Glutamatergic neuron (in vitro differentiated cells): ENCODE measurements around the gene FAM20C. TPM values are rescaled to one million over a fixed set of nuclear protein-coding genes. Genes with fewer than 3 reads are reported as not detected.
"Not testable (repeated sequence)": the region's sequence is repeated elsewhere in the genome, so short reads cannot be mapped to it uniquely, and the experiment has no call there.

Experiments
- DNase-seq: peaks from one replicate; pipeline ENCODE4 v3.0.0; 2022
- H3K27ac Mint-ChIP-seq: one replicate; pipeline ENCODE4 v1.8.0; 2020; ENCODE audit warnings: mild to moderate bottlenecking, mixed read lengths, inconsistent platforms; ENCODE audit not compliant: unreplicated experiment
- H3K27me3 Mint-ChIP-seq: one replicate; pipeline ENCODE4 v1.8.0; 2020; ENCODE audit warnings: mild to moderate bottlenecking, moderate library complexity, mixed read lengths, inconsistent platforms; ENCODE audit not compliant: unreplicated experiment
- H3K36me3 Mint-ChIP-seq: one replicate; pipeline ENCODE4 v1.8.0; 2020; ENCODE audit warnings: mild to moderate bottlenecking, mixed read lengths, inconsistent platforms; ENCODE audit not compliant: unreplicated experiment
- H3K4me1 Mint-ChIP-seq: one replicate; pipeline ENCODE4 v1.8.0; 2020; ENCODE audit warnings: mild to moderate bottlenecking, low read depth, mixed read lengths, inconsistent platforms; ENCODE audit not compliant: unreplicated experiment
- H3K4me3 Mint-ChIP-seq: one replicate; pipeline ENCODE4 v1.8.0; 2020; ENCODE audit warnings: mild to moderate bottlenecking, mixed read lengths, inconsistent platforms; ENCODE audit not compliant: unreplicated experiment
- H3K9me3 Mint-ChIP-seq: one replicate; pipeline ENCODE4 v1.8.0; 2020; ENCODE audit warnings: mild to moderate bottlenecking, moderate library complexity, mixed read lengths, inconsistent platforms; ENCODE audit not compliant: unreplicated experiment
- total RNA-seq: library from RNA; stranded (reverse); fragmentation: NEBNext Ultra II Directional; extraction: Animal tissue kit (Norgen Biotek cat#: 25700); gene quantifications from one replicate; pipeline ENCODE4 v1.2.1, GENCODE V29; 2021; ENCODE audit not compliant: unreplicated experiment
- TF ChIP-seq, protein P1 (sequence below): fragments of 200-600 bp; sonication (generic); IDR thresholded peaks from one replicate; pipeline ENCODE4 v1.5.0; 2021; ENCODE audit not compliant: partially characterized antibody, unreplicated experiment

Gene FAM20C
- total RNA-seq, 1 donor from 2014 or later: 199 TPM

- H3K36me3 Mint-ChIP-seq: peaks cover 33% of the 10 kb centered on the region
- peaks cover 2% of the 10 kb centered on the region for H3K4me1 Mint-ChIP-seq
- H3K27ac Mint-ChIP-seq: no peak overlapping the region
- H3K9me3 Mint-ChIP-seq: peaks cover 53% of the 10 kb centered on the region
- TF ChIP-seq, protein P1, sequence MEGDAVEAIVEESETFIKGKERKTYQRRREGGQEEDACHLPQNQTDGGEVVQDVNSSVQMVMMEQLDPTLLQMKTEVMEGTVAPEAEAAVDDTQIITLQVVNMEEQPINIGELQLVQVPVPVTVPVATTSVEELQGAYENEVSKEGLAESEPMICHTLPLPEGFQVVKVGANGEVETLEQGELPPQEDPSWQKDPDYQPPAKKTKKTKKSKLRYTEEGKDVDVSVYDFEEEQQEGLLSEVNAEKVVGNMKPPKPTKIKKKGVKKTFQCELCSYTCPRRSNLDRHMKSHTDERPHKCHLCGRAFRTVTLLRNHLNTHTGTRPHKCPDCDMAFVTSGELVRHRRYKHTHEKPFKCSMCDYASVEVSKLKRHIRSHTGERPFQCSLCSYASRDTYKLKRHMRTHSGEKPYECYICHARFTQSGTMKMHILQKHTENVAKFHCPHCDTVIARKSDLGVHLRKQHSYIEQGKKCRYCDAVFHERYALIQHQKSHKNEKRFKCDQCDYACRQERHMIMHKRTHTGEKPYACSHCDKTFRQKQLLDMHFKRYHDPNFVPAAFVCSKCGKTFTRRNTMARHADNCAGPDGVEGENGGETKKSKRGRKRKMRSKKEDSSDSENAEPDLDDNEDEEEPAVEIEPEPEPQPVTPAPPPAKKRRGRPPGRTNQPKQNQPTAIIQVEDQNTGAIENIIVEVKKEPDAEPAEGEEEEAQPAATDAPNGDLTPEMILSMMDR: no peak
- DNase-seq: peak; percentile 12
- H3K27me3 Mint-ChIP-seq: peaks cover 38% of the 10 kb centered on the region
- H3K4me3 Mint-ChIP-seq: no peak overlapping the region
These were observed 68.3 kb downstream of the FAM20C start for GRCh38 chr7:260441-261281.

- DNase-seq: peak; percentile 15
- H3K4me1 Mint-ChIP-seq: peaks cover 2% of the 10 kb centered on the region
- H3K27me3 Mint-ChIP-seq: peaks cover 40% of the 10 kb centered on the region
- H3K27ac Mint-ChIP-seq: peak overlapping the region; percentile 79
- H3K9me3 Mint-ChIP-seq: peaks cover 51% of the 10 kb centered on the region
- TF ChIP-seq, protein P1: no peak
- H3K4me3 Mint-ChIP-seq: peak overlapping the region; percentile 81
- H3K36me3 Mint-ChIP-seq: peaks cover 31% of the 10 kb centered on the region
These were observed 69.2 kb downstream of the FAM20C start for GRCh38 chr7:261341-262250.

DNA sequence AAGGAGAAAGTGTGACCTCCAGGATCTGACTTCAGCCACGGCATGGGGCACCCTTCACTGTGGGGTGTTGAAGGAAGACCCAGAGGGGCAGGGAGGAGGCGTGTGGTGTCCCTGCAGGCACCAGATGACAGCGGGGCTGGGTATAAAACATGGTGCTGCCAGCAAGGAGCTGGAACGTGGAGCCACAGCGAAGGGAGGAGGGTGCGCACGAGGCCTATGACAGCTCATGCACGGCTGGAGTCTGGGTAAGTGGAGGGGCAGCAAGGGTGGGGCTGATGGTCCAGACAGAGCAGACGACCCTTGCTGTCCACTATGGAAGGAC is 69.8 kb downstream of the FAM20C start:
- peaks cover 31% of the 10 kb centered on the region for H3K36me3 Mint-ChIP-seq
- TF ChIP-seq, protein P1: no peak
- H3K9me3 Mint-ChIP-seq: peaks cover 48% of the 10 kb centered on the region
- peak overlapping the region; percentile 79 for H3K27ac Mint-ChIP-seq
- H3K4me1 Mint-ChIP-seq: peaks cover 2% of the 10 kb centered on the region
- H3K4me3 Mint-ChIP-seq: peak overlapping the region; percentile 81
- DNase-seq: peak; percentile 14
- peaks cover 38% of the 10 kb centered on the region for H3K27me3 Mint-ChIP-seq

DNA sequence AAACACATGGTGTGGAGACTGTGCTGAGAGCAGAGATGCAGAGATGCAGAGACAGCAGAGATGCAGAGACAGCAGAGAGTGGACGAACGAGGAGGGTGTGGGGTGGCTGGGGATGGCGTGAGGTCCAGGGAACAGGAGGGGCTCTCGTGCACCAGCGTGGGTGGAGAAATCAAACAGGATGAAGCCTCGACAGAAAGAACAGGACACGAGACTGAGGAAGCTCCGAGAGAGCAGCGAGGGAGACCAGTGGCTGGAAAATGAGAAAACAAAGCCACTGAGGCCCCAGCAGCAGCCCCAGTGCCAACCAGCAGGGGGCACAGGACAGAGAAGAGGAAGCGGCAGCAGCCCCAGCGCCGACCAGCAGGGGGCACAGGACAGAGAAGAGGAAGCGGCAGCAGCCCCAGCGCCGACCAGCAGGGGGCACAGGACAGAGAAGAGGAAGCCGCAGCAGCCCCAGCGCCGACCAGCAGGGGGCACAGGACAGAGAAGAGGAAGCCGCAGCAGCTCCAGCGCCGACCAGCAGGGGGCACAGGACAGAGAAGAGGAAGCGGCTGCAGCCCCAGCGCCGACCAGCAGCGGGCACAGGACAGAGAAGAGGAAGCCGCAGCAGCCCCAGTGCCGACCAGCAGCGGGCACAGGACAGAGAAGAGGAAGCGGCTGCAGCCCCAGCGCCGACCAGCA is 70.4 kb downstream of the FAM20C start:
- peak overlapping the region; percentile 79 for H3K27ac Mint-ChIP-seq
- H3K27me3 Mint-ChIP-seq: peaks cover 43% of the 10 kb centered on the region
- peak overlapping the region; percentile 81 for H3K4me3 Mint-ChIP-seq
- H3K9me3 Mint-ChIP-seq: peaks cover 50% of the 10 kb centered on the region
- not testable (repeated sequence) for H3K4me1 Mint-ChIP-seq, DNase-seq
- TF ChIP-seq, protein P1: peak; percentile 30
- H3K36me3 Mint-ChIP-seq: peaks cover 34% of the 10 kb centered on the region
